T-helper 2 cell treated with Interferon-gamma antibody and Interleukin-4, amounts not matched to agents 5 μg/mL and 100 μg/mL, for 36 hours (primary cell): ENCODE measurements around the gene P2RY8.
"Not testable (repeated sequence)": the region's sequence is repeated elsewhere in the genome, so short reads cannot be mapped to it uniquely, and the experiment has no call there.

Experiments used
- DNase-seq: peaks from one replicate; pipeline ENCODE4 v3.0.0; 2021; ENCODE audit warnings: low spot score
- H3K27ac Mint-ChIP-seq: one replicate; pipeline ENCODE4 v1.8.0; 2021; ENCODE audit warnings: mild to moderate bottlenecking, mixed read lengths
- H3K27me3 Mint-ChIP-seq: one replicate; pipeline ENCODE4 v1.8.0; 2021; ENCODE audit warnings: low read depth, mixed read lengths
- H3K36me3 Mint-ChIP-seq: one replicate; pipeline ENCODE4 v1.8.0; 2021; ENCODE audit warnings: low read depth, mixed read lengths
- H3K4me1 Mint-ChIP-seq: one replicate; pipeline ENCODE4 v1.8.0; 2021; ENCODE audit warnings: low read depth, mixed read lengths
- H3K4me3 Mint-ChIP-seq: one replicate; pipeline ENCODE4 v1.8.0; 2022; ENCODE audit warnings: mild to moderate bottlenecking, moderate library complexity, mixed read lengths
- H3K9me3 Mint-ChIP-seq: one replicate; pipeline ENCODE4 v1.8.0; 2021; ENCODE audit warnings: mixed read lengths

Gene P2RY8

GRCh38 chrX:1442016-1442665 lies 94.8 kb downstream of the P2RY8 start:
- H3K36me3 Mint-ChIP-seq, result peaks cover 69% of the 10 kb centered on the region
- DNase-seq, result no peak
- peaks cover 31% of the 10 kb centered on the region for H3K9me3 Mint-ChIP-seq
- peaks cover 3% of the 10 kb centered on the region for H3K4me1 Mint-ChIP-seq
- no peak overlapping the region for H3K4me3 Mint-ChIP-seq
- H3K27me3 Mint-ChIP-seq, result no peaks in the 10 kb centered on the region
- no peak overlapping the region for H3K27ac Mint-ChIP-seq

- Mint-ChIP-seq H3K36me3 (peaks cover 67% of the 10 kb centered on the region), H3K4me1 (no peaks in the 10 kb centered on the region), H3K27me3 (no peaks in the 10 kb centered on the region), H3K4me3 (no peak overlapping the region), H3K9me3 (peaks cover 25% of the 10 kb centered on the region), H3K27ac (no peak overlapping the region)
- no peak for DNase-seq
Observed at GRCh38 chrX:1440506-1440905, 96.5 kb downstream of the P2RY8 start.

GRCh38 chrX:1435241-1435895 lies 101.6 kb downstream of the P2RY8 start:
- H3K4me1 Mint-ChIP-seq, result no peaks in the 10 kb centered on the region
- no peak overlapping the region for H3K27ac Mint-ChIP-seq
- H3K9me3 Mint-ChIP-seq, result peaks cover 8% of the 10 kb centered on the region
- H3K27me3 Mint-ChIP-seq, result no peaks in the 10 kb centered on the region
- DNase-seq, result no peak
- H3K4me3 Mint-ChIP-seq, result no peak overlapping the region
- H3K36me3 Mint-ChIP-seq, result peaks cover 44% of the 10 kb centered on the region

GRCh38 chrX:1434871-1435240 lies 102.1 kb downstream of the P2RY8 start:
- peaks cover 44% of the 10 kb centered on the region for H3K36me3 Mint-ChIP-seq
- no peak for DNase-seq
- H3K27me3 Mint-ChIP-seq, result no peaks in the 10 kb centered on the region
- H3K4me1 Mint-ChIP-seq, result no peaks in the 10 kb centered on the region
- H3K9me3 Mint-ChIP-seq, result peaks cover 8% of the 10 kb centered on the region
- H3K27ac Mint-ChIP-seq, result no peak overlapping the region
- H3K4me3 Mint-ChIP-seq, result no peak overlapping the region

- H3K36me3 Mint-ChIP-seq, result peaks cover 39% of the 10 kb centered on the region
- H3K27ac Mint-ChIP-seq, result no peak overlapping the region
Observed at GRCh38 chrX:1433646-1434357, 103.2 kb downstream of the P2RY8 start.

GRCh38 chrX:1430451-1430850 lies 106.5 kb downstream of the P2RY8 start:
- peaks cover 30% of the 10 kb centered on the region for H3K36me3 Mint-ChIP-seq
- H3K9me3 Mint-ChIP-seq, result no peaks in the 10 kb centered on the region
- H3K4me1 Mint-ChIP-seq, result no peaks in the 10 kb centered on the region
- H3K27me3 Mint-ChIP-seq, result no peaks in the 10 kb centered on the region
- no peak overlapping the region for H3K4me3 Mint-ChIP-seq
- no peak for DNase-seq
- no peak overlapping the region for H3K27ac Mint-ChIP-seq

More at GRCh38 chrX:1433646-1434357, 103.2 kb downstream of the P2RY8 start:
- no peaks in the 10 kb centered on the region for H3K27me3 Mint-ChIP-seq
- H3K9me3 Mint-ChIP-seq, result peaks cover 8% of the 10 kb centered on the region
- H3K4me1 Mint-ChIP-seq, result no peaks in the 10 kb centered on the region
- DNase-seq, result no peak
- H3K4me3 Mint-ChIP-seq, result no peak overlapping the region

GRCh38 chrX:1427756-1428155 lies 109.2 kb downstream of the P2RY8 start:
- H3K27me3 Mint-ChIP-seq, result no peaks in the 10 kb centered on the region
- no peak overlapping the region for H3K27ac Mint-ChIP-seq

GRCh38 chrX:1426321-1426720 lies 110.7 kb downstream of the P2RY8 start:
- not testable (repeated sequence) for H3K27me3 Mint-ChIP-seq, H3K4me1 Mint-ChIP-seq, DNase-seq, H3K4me3 Mint-ChIP-seq, H3K27ac Mint-ChIP-seq
- H3K36me3 Mint-ChIP-seq, result peaks cover 62% of the 10 kb centered on the region
- peaks cover 26% of the 10 kb centered on the region for H3K9me3 Mint-ChIP-seq

More at GRCh38 chrX:1427756-1428155, 109.2 kb downstream of the P2RY8 start:
- no peak for DNase-seq
- Mint-ChIP-seq H3K4me3 (no peak overlapping the region), H3K9me3 (peaks cover 15% of the 10 kb centered on the region), H3K36me3 (peaks cover 53% of the 10 kb centered on the region), H3K4me1 (no peaks in the 10 kb centered on the region)

GRCh38 chrX:1425381-1425780 lies 111.6 kb downstream of the P2RY8 start:
- Mint-ChIP-seq H3K27ac (no peak overlapping the region), H3K27me3 (no peaks in the 10 kb centered on the region), H3K4me3 (no peak overlapping the region), H3K4me1 (no peaks in the 10 kb centered on the region), H3K9me3 (peaks cover 29% of the 10 kb centered on the region), H3K36me3 (peaks cover 70% of the 10 kb centered on the region)
- no peak for DNase-seq

GRCh38 chrX:1424147-1424851 lies 112.7 kb downstream of the P2RY8 start:
- Mint-ChIP-seq H3K27ac (no peak overlapping the region), H3K4me3 (no peak overlapping the region), H3K36me3 (peaks cover 75% of the 10 kb centered on the region)

GRCh38 chrX:1423215-1423614 lies 113.8 kb downstream of the P2RY8 start:
- no peak overlapping the region for H3K27ac Mint-ChIP-seq
- peaks cover 37% of the 10 kb centered on the region for H3K9me3 Mint-ChIP-seq
- no peaks in the 10 kb centered on the region for H3K27me3 Mint-ChIP-seq

More at GRCh38 chrX:1424147-1424851, 112.7 kb downstream of the P2RY8 start:
- DNase-seq, result no peak
- H3K9me3 Mint-ChIP-seq, result peaks cover 37% of the 10 kb centered on the region
- no peaks in the 10 kb centered on the region for H3K27me3 Mint-ChIP-seq
- no peaks in the 10 kb centered on the region for H3K4me1 Mint-ChIP-seq

GRCh38 chrX:1422135-1422465 lies 114.9 kb downstream of the P2RY8 start:
- Mint-ChIP-seq H3K9me3 (peaks cover 37% of the 10 kb centered on the region), H3K4me1 (no peaks in the 10 kb centered on the region), H3K4me3 (no peak overlapping the region), H3K27ac (no peak overlapping the region), H3K27me3 (no peaks in the 10 kb centered on the region), H3K36me3 (peaks cover 75% of the 10 kb centered on the region)
- no peak for DNase-seq

More at GRCh38 chrX:1423215-1423614, 113.8 kb downstream of the P2RY8 start:
- peaks cover 78% of the 10 kb centered on the region for H3K36me3 Mint-ChIP-seq
- H3K4me1 Mint-ChIP-seq, result no peaks in the 10 kb centered on the region
- no peak overlapping the region for H3K4me3 Mint-ChIP-seq
- no peak for DNase-seq

GRCh38 chrX:1421433-1422134 lies 115.4 kb downstream of the P2RY8 start:
- H3K27me3 Mint-ChIP-seq, result no peaks in the 10 kb centered on the region
- no peak overlapping the region for H3K27ac Mint-ChIP-seq
- H3K9me3 Mint-ChIP-seq, result peaks cover 37% of the 10 kb centered on the region
- H3K36me3 Mint-ChIP-seq, result peaks cover 71% of the 10 kb centered on the region
- no peaks in the 10 kb centered on the region for H3K4me1 Mint-ChIP-seq
- no peak for DNase-seq
- H3K4me3 Mint-ChIP-seq, result no peak overlapping the region
